Calu3 (cell line): Measurements from ENCODE around the gene TEPSIN. TPM values are rescaled to one million over a fixed set of nuclear protein-coding genes. Genes with fewer than 3 reads are reported as not detected.
"Not testable (repeated sequence)": the region's sequence is repeated elsewhere in the genome, so short reads cannot be mapped to it uniquely, and the experiment has no call there.

Source experiments
- BruUV-seq: library from RNA; stranded (reverse); fragments of 400-500 nt; replicated peaks from 2 replicates; lab custom pipeline; 2021; lab: Mats Ljungman, UMichigan
- CTCF ChIA-PET: fragments of 300-600 bp; sonication (Branson Sonifier 250); formaldehyde crosslinking; loops from one replicate; lab custom pipeline; 2022; ENCODE audit warnings: antibody characterized with exemption; lab: Charles Lee
- DNase-seq: peaks from one replicate; pipeline ENCODE4 v3.0.0; 2022
- H3K27ac Mint-ChIP-seq: one replicate; pipeline ENCODE4 v1.8.0; 2022; ENCODE audit warnings: mixed read lengths; ENCODE audit not compliant: unreplicated experiment
- H3K27me3 Mint-ChIP-seq: one replicate; pipeline ENCODE4 v1.8.0; 2022; ENCODE audit warnings: mixed read lengths; ENCODE audit not compliant: unreplicated experiment
- H3K36me3 Mint-ChIP-seq: one replicate; pipeline ENCODE4 v1.8.0; 2022; ENCODE audit warnings: mild to moderate bottlenecking, moderate library complexity, mixed read lengths; ENCODE audit not compliant: insufficient read depth, unreplicated experiment
- H3K4me1 Mint-ChIP-seq: one replicate; pipeline ENCODE4 v1.8.0; 2022; ENCODE audit warnings: mild to moderate bottlenecking, low read depth, mixed read lengths; ENCODE audit not compliant: unreplicated experiment
- H3K4me3 Mint-ChIP-seq: one replicate; pipeline ENCODE4 v1.8.0; 2022; ENCODE audit warnings: mild to moderate bottlenecking, low read depth, moderate library complexity, mixed read lengths; ENCODE audit not compliant: unreplicated experiment
- H3K9me3 Mint-ChIP-seq: one replicate; pipeline ENCODE4 v1.8.0; 2022; ENCODE audit warnings: low read depth, mixed read lengths; ENCODE audit not compliant: unreplicated experiment
- intact Hi-C: fragments of 100-400 bp; cut with micrococcal nuclease; formaldehyde crosslinking; loops from one replicate; pipeline ENCODE4 v1.10.0; 2022; ENCODE audit not compliant: unreplicated experiment
- total RNA-seq: library from RNA; stranded (reverse); gene quantifications from 2 replicates; pipeline ENCODE4 v1.2.3, GENCODE V29; 2022
- TF ChIP-seq, protein P1 (sequence below): fragments of 200-600 bp; IDR thresholded peaks from one replicate; pipeline ENCODE4 v1.8.0; 2022; ENCODE audit warnings: antibody characterized with exemption; ENCODE audit not compliant: unreplicated experiment

TEPSIN gene
- total RNA-seq, 1 experiment from 2014 or later = 37.0 TPM

GRCh38 chr17:81228420-81228819 is 10.4 kb downstream of the TEPSIN start:
- no TSS peak for BruUV-seq
- intact Hi-C loops = no loop called here
- Mint-ChIP-seq H3K36me3 (peaks cover 12% of the 10 kb centered on the region), H3K4me3 (no peak overlapping the region), H3K27ac (no peak overlapping the region), H3K27me3 (no peaks in the 10 kb centered on the region), H3K4me1 (peaks cover 4% of the 10 kb centered on the region), H3K9me3 (no peaks in the 10 kb centered on the region)
- CTCF ChIA-PET = no interaction called here
- TF ChIP-seq, protein P1, sequence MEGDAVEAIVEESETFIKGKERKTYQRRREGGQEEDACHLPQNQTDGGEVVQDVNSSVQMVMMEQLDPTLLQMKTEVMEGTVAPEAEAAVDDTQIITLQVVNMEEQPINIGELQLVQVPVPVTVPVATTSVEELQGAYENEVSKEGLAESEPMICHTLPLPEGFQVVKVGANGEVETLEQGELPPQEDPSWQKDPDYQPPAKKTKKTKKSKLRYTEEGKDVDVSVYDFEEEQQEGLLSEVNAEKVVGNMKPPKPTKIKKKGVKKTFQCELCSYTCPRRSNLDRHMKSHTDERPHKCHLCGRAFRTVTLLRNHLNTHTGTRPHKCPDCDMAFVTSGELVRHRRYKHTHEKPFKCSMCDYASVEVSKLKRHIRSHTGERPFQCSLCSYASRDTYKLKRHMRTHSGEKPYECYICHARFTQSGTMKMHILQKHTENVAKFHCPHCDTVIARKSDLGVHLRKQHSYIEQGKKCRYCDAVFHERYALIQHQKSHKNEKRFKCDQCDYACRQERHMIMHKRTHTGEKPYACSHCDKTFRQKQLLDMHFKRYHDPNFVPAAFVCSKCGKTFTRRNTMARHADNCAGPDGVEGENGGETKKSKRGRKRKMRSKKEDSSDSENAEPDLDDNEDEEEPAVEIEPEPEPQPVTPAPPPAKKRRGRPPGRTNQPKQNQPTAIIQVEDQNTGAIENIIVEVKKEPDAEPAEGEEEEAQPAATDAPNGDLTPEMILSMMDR = no peak
- DNase-seq = no peak

GRCh38 chr17:81227630-81228029 is 11.2 kb downstream of the TEPSIN start:
- intact Hi-C loops, H3K4me3 Mint-ChIP-seq, H3K27me3 Mint-ChIP-seq, DNase-seq, BruUV-seq, H3K4me1 Mint-ChIP-seq, H3K27ac Mint-ChIP-seq, H3K9me3 Mint-ChIP-seq: not testable (repeated sequence)
- peaks cover 20% of the 10 kb centered on the region for H3K36me3 Mint-ChIP-seq
- CTCF ChIA-PET = interaction anchor here (0.7 kb wide), 1 partner anchor 482 kb away, joined by 3 read pairs; no protein-coding TSS in a partner anchor

GRCh38 chr17:81223762-81224130 is 15.1 kb downstream of the TEPSIN start:
- Mint-ChIP-seq H3K4me1 (peaks cover 15% of the 10 kb centered on the region), H3K27ac (peak overlapping the region; percentile 91), H3K4me3 (peak overlapping the region; percentile 71), H3K9me3 (no peaks in the 10 kb centered on the region), H3K36me3 (peaks cover 24% of the 10 kb centered on the region), H3K27me3 (no peaks in the 10 kb centered on the region)
- no peak for DNase-seq
- CTCF ChIA-PET = no interaction called here
- intact Hi-C loops = no loop called here
- TF ChIP-seq, protein P1 = no peak
- no TSS peak for BruUV-seq

GRCh38 chr17:81222906-81223761 is 15.7 kb downstream of the TEPSIN start, which contains the start of gene CEP131:
Gene CEP131, minus strand, starts transcription at chr17:81222965. Its CDS starts 2,909 bp downstream, at chr17:81220056.
- BruUV-seq = no TSS peak
- Mint-ChIP-seq H3K9me3 (no peaks in the 10 kb centered on the region), H3K4me3 (peak within 1 kb of the TSS; percentile 71), H3K36me3 (peaks cover 26% of the 10 kb centered on the region), H3K4me1 (peaks cover 15% of the 10 kb centered on the region), H3K27me3 (no peaks in the 10 kb centered on the region), H3K27ac (peak within 1 kb of the TSS; percentile 91)
- TF ChIP-seq, protein P1 = no peak
- intact Hi-C loops = no loop called here
- peak; percentile 99 for DNase-seq
- CTCF ChIA-PET = interaction anchor here (0.6 to 1.2 kb wide), 13 partner anchors 16 to 989 kb away, joined by 3 to 9 read pairs (median 4); partner anchors contain the start of genes NDUFAF8 and TEPSIN

- H3K9me3 Mint-ChIP-seq = no peaks in the 10 kb centered on the region
- peaks cover 15% of the 10 kb centered on the region for H3K4me1 Mint-ChIP-seq
- intact Hi-C loops = no loop called here
- CTCF ChIA-PET = interaction anchor here (0.6 to 1.2 kb wide), 12 partner anchors 16 to 990 kb away, joined by 3 to 9 read pairs (median 4); partner anchors contain the start of genes NDUFAF8 and TEPSIN
- H3K27ac Mint-ChIP-seq = peak overlapping the region; percentile 91
- BruUV-seq = no TSS peak
- no peaks in the 10 kb centered on the region for H3K27me3 Mint-ChIP-seq
- no peak for DNase-seq
- H3K4me3 Mint-ChIP-seq = peak overlapping the region; percentile 71
- H3K36me3 Mint-ChIP-seq = peaks cover 29% of the 10 kb centered on the region
- TF ChIP-seq, protein P1 = no peak
Observed at GRCh38 chr17:81222620-81222905, 16.3 kb downstream of the TEPSIN start.
